Measurements from ENCODE around the gene C1orf198. TPM values are rescaled to one million over a fixed set of nuclear protein-coding genes. Genes with fewer than 3 reads are reported as not detected.

Gene C1orf198
- total RNA-seq, 2 experiments from 2014 or later, result 6.2 to 6.9 TPM

GRCh38 chr1:230826166-230826875, 42.0 kb downstream of the C1orf198 start:
- intact Hi-C loops (cut with micrococcal nuclease), result no loop called here

GRCh38 chr1:230825761-230826160, 42.6 kb downstream of the C1orf198 start:
- ChIA-PET POLR2A (no interaction called here), CTCF (no interaction called here)
- Mint-ChIP-seq H3K27me3 (no peaks in the 10 kb centered on the region), H3K27ac (no peak overlapping the region), H3K4me1 (ENCODE audit: low read depth) (no peaks in the 10 kb centered on the region), H3K4me3 (no peak overlapping the region), H3K9me3 (no peaks in the 10 kb centered on the region), H3K36me3 (ENCODE audit: low read depth) (no peaks in the 10 kb centered on the region)
- ATAC-seq, result no peak
- intact Hi-C loops (cut with micrococcal nuclease), result no loop called here
- no peak for DNase-seq
- no peak for TF ChIP-seq CTCF (IDR thresholded peaks at IDR 0.05)

More at GRCh38 chr1:230826166-230826875, 42.0 kb downstream of the C1orf198 start:
- no peaks in the 10 kb centered on the region for H3K4me1 Mint-ChIP-seq (ENCODE audit: low read depth)
- no peaks in the 10 kb centered on the region for H3K9me3 Mint-ChIP-seq
- CTCF ChIA-PET, result no interaction called here
- no peak overlapping the region for H3K4me3 Mint-ChIP-seq
- no peak for TF ChIP-seq CTCF (IDR thresholded peaks at IDR 0.05)
- no peak for ATAC-seq
- H3K27me3 Mint-ChIP-seq, result no peaks in the 10 kb centered on the region
- H3K36me3 Mint-ChIP-seq (ENCODE audit: low read depth), result no peaks in the 10 kb centered on the region
- DNase-seq, result no peak
- H3K27ac Mint-ChIP-seq, result no peak overlapping the region
- POLR2A ChIA-PET, result interaction anchor here (0.6 kb wide), 1 partner anchor 433 kb away, joined by 3 read pairs; no protein-coding TSS in a partner anchor

- TF ChIP-seq CTCF (IDR thresholded peaks at IDR 0.05), result no peak
- Mint-ChIP-seq H3K27ac (no peak overlapping the region), H3K9me3 (no peaks in the 10 kb centered on the region), H3K4me1 (ENCODE audit: low read depth) (no peaks in the 10 kb centered on the region), H3K4me3 (no peak overlapping the region), H3K27me3 (no peaks in the 10 kb centered on the region), H3K36me3 (ENCODE audit: low read depth) (no peaks in the 10 kb centered on the region)
- intact Hi-C loops (cut with micrococcal nuclease), result no loop called here
- DNase-seq (no peak), ATAC-seq (no peak)
- ChIA-PET CTCF (no interaction called here), POLR2A (no interaction called here)
Observed at GRCh38 chr1:230824919-230825721, 43.2 kb downstream of the C1orf198 start.

- intact Hi-C loops (cut with micrococcal nuclease), result no loop called here
- no peak for ATAC-seq
- Mint-ChIP-seq H3K27me3 (no peaks in the 10 kb centered on the region), H3K4me1 (ENCODE audit: low read depth) (no peaks in the 10 kb centered on the region), H3K9me3 (no peaks in the 10 kb centered on the region), H3K36me3 (ENCODE audit: low read depth) (no peaks in the 10 kb centered on the region), H3K27ac (no peak overlapping the region), H3K4me3 (no peak overlapping the region)
- POLR2A ChIA-PET, result no interaction called here
- TF ChIP-seq CTCF (IDR thresholded peaks at IDR 0.05), result no peak
- CTCF ChIA-PET, result no interaction called here
- no peak for DNase-seq
Observed at GRCh38 chr1:230824551-230824918, 43.8 kb downstream of the C1orf198 start.

- DNase-seq, result no peak
- TF ChIP-seq CTCF (IDR thresholded peaks at IDR 0.05), result no peak
- intact Hi-C loops (cut with micrococcal nuclease), result no loop called here
Observed at GRCh38 chr1:230823931-230824381, 44.4 kb downstream of the C1orf198 start.

More at GRCh38 chr1:230823931-230824381, 44.4 kb downstream of the C1orf198 start:
- H3K36me3 Mint-ChIP-seq (ENCODE audit: low read depth), result no peaks in the 10 kb centered on the region
- no peak overlapping the region for H3K4me3 Mint-ChIP-seq
- POLR2A ChIA-PET, result no interaction called here
- H3K4me1 Mint-ChIP-seq (ENCODE audit: low read depth), result no peaks in the 10 kb centered on the region
- H3K9me3 Mint-ChIP-seq, result no peaks in the 10 kb centered on the region
- no peaks in the 10 kb centered on the region for H3K27me3 Mint-ChIP-seq
- H3K27ac Mint-ChIP-seq, result no peak overlapping the region
- CTCF ChIA-PET, result no interaction called here
- ATAC-seq, result no peak

Data from activated CD8-positive, alpha-beta T cell treated with anti-CD3 and anti-CD28 coated beads for 36 hours (primary cell).